Fibroblast of lung (primary cell): ENCODE results near the gene ANKH.

Experiments used
- CTCF ChIP-seq, 2 donors: IDR thresholded peaks in 1 of 2; conservative IDR thresholded peaks in 1 of 2; 1 replicate in 1 of 2; 2 replicates in 1 of 2; pipeline ENCODE4 v1.5.1; 2011 to 2012; ENCODE audit warnings: low read length in 2 of 2, control low read depth in 1 of 2, inconsistent platforms in 1 of 2, low read depth in 1 of 2, mild to moderate bottlenecking in 1 of 2
- EZH2 ChIP-seq: IDR thresholded peaks from 2 replicates; pipeline ENCODE4 v1.5.1; 2012; ENCODE audit warnings: low read length, control low read depth, mild to moderate bottlenecking; ENCODE audit errors: missing control alignments

- TF ChIP-seq CTCF (conservative IDR thresholded peaks at IDR 0.05 in 1 of 2, IDR thresholded peaks at IDR 0.05 in 1 of 2; ENCODE audit: low read depth in 1 of 2, low read length in 2 of 2): no peak
- TF ChIP-seq EZH2: no peak
Observed at GRCh38 chr5:14760548-14761002, 111.0 kb downstream of the ANKH start.
